GM04503 (cell line): ENCODE measurements around the gene VRK1.
"Not testable (repeated sequence)": the region's sequence is repeated elsewhere in the genome, so short reads cannot be mapped to it uniquely, and the experiment has no call there.

Experiments
- DNase-seq: peaks from one replicate; pipeline ENCODE4 v3.0.0-alpha.2; 2012; ENCODE audit warnings: low read depth

Gene VRK1, protein sequence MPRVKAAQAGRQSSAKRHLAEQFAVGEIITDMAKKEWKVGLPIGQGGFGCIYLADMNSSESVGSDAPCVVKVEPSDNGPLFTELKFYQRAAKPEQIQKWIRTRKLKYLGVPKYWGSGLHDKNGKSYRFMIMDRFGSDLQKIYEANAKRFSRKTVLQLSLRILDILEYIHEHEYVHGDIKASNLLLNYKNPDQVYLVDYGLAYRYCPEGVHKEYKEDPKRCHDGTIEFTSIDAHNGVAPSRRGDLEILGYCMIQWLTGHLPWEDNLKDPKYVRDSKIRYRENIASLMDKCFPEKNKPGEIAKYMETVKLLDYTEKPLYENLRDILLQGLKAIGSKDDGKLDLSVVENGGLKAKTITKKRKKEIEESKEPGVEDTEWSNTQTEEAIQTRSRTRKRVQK

DNA sequence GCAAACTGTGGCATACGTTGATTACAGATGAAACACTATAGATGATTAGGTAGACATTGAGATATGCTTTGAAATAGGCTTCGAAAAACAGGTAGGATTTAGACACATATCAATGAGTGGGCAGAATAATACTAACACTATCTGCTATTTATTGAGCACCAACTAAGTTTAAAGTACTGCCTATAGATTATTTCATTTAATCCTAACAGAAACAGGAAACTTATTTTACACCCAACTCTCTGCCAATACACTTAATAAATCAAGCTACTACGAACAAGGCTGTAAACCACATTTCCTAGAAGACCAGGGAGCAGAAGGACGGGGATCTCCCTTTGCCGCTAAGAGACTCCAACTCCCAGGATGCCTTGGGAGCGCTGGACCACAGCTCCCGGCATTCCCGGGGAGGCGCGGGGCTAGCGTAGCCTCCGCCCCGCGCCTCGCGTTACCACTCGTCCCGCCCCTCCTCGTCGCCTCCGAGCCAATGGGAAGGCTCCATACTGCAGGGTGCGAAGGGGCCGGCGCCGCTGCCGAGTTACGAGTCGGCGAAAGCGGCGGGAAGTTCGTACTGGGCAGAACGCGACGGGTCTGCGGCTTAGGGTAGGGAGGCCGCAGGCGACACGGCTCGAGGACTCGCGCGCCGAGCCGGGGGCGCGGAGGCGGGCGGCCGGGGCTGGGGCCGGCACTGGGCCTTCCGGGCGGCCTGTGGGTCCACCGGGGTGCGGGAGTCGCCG, at the start of gene VRK1:
VRK1 (plus strand) TSS at position 532 of the 731 bp plus-strand sequence. CDS start 36,090 bp downstream, outside the sequence.
- peak; percentile 69 for DNase-seq

DNA sequence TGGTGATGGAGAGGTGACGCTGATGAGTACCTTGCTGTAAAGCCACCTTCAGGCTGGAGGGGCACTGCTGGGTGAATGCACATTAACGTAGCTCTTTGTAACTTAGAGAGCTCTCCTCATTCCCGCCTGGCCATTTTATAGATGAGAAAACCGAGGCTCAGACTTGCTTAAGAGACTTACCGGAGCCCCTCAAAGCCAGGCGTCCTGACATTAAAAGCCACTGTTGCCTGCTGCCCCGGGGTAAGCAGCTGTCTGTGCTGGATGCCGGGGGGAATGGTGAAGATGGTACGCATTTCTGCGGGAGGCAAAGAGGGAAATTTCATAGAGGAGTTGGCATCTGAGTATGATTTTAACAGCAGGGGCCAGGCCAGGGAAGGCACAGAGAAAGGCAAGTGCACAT, 49.6 kb upstream of the VRK1 start:
- DNase-seq, result no peak

DNA sequence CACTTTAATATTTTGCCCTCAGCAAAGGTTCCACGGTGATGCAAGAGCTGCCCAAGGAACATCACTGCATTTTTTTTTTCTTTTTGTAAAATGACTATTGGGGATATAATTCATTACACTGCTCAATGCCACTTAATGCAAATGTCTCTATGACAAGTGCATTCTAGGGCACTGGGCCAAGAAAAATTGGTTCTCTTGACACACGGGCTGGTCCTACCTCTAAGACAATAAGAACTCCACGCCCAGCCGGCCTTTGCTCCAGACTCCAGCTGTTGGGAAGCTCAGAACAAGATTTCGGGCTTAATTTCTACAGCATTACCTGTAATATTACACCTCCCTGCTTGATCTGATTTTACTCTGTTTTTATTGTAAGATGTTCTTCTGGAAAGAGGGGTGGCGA, 48.8 kb upstream of the VRK1 start:
- no peak for DNase-seq

DNA sequence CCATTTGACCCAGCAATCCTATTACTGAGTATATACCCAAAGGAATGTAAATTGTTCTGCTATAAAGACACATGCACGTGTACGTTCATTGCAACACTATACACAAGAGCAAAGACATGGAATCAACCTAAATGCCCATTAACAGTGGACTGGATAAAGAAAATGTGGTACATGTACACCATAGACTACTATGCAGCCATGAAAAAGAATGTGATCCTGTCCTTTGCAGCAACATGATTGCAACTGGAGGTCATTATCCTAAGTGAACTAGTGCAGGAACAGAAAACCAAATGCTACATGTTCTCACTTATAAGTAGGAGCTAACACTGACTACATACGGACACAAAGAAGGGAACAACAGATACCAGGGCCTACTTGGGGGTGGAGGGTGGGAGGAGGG, 45.7 kb upstream of the VRK1 start:
- DNase-seq, result no peak

DNA sequence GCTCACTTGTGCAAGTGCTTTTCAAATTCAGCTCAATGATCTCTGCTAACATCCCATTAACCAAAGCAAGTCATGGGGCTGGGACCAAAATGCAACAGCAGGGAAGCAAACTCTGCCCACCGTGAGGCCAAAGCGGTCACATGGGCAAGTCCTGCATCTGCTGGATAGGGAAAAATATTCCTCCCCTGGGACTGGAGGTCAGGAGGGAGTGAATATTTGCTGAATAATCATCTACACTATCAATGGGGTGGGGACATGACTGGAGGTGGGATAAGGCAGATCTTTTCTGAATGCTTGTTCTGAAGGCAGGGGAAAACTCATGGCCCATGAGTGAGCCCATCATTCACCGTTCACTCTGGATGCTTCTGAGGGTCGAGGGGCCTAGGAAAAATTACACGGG, 45.1 kb upstream of the VRK1 start:
- no peak for DNase-seq

DNA sequence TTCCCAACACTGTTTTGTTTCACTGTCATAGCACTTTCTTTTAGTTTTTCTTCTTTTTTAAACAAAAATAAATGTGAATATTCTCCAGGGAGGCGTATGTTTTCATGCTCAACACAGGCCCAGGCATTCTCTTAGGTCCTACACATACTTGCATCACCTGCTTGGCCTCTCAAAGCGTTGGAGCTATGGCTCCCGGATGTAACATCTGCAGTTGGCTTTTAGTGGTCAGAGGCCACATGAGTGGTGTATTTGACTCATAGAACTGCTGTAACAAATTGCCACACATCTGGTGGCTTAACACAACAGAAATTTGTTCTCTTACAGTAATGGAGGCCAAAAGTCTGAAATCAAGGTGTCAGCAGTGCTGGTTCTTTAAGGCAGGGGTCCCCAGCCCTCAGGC, 44.6 kb upstream of the VRK1 start:
- no peak for DNase-seq

DNA sequence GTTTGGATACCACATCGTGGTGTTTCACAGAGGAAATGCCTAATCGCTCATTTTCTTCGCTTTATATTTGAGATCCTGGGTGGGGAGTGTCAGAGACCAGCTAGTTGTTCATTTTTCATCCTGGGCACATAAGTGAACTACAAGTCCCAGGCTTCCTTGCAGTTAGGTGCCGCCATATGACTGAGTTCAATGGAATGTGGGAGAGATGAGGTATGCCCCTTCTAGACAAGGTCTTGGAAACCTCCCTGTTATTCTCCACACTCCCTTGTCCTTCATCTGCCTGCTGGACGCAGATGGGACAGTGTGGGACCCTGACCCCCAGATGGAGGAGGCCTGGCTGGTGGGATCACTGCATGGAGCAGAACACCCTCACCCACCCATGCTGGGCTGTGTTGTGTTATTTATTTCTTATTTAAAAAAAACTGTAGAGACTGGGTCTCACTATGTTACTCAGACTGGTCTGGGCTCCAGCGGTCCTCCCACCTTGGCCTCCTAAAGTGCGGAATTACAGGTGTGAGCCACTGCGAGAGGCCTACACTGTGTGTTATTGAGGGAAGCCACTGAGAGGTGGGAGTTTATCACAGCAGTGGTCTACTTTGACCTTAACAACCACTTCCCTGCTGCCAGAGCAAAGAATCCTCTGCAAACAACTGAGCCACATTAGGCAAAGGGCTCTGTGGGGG, 42.9 kb upstream of the VRK1 start:
- no peak for DNase-seq

DNA sequence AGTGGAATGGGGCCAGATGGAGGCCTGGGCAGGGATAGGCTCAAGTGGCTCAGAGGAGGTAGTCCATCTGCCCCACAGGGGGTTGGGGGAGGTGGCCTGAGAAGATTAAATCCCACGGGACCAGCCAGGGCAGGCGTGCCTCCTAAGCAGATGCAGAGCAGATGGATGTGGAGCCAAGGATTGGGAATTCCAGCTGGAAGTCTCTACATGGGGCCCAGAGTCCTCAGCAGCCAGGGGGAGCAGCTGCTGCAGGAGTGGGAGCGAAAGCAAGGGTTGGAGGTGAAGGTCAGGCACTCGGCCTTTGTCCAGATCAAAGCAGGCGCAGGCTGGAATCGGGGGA, 42.4 kb upstream of the VRK1 start:
- no peak for DNase-seq

DNA sequence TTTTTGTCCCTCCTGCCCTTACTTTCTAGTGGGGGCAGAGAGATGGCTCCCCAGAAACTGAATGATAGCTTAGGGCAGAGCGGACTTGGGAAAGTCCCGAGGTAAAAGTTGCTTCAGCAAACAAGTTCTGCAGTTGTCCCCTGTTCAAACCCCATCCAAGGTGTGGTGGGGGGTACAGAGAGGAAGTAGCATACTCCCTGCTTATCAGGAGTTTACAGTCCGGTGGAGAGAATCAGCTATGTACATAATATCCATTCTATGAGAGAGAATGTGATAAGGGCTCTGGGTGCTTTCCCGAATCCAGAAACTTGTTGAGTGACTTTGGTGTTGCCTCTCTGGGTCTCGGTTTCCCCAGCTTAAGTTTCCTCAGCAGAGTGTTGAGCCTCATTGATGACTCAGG, 40.4 kb upstream of the VRK1 start:
- DNase-seq, result no peak

DNA sequence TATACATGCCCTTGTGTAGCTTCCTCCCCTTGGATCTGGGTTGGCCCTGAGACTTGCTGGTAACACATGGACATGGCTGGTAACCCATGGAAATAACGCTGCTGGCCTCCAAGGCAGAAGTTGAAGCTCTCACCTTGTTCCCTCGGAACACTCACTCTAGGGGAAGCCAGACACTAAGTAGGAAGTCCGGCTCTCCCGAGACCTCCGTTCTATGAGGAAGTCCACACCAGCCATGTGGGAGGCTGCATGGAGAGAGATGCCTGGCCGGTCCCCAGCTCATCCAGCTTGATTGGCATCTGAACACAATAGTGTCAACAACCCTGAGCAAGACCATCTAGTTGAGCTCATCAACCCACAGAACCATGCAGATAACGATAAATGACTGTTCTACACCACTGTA, 39.7 kb upstream of the VRK1 start:
- DNase-seq, result no peak

DNA sequence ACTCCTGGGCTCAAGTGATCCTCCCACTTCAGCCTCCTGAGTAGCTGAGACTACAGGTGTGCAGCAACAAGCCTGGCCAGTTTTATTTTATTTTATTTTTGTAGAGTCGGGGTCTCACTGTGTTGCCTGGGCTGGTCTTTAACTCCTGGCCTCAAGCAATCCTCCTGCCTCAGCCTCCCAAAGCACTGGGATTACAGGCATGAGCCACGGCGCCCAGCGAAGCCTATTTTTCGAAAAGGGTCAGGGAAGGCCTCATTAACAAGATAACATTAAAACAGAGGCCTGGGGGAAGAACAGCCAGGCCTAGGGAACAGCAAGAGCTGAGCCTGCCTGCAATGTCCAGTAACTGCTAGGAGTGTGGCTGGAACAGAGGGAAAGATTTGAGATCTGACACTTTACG, 36.1 kb upstream of the VRK1 start:
- DNase-seq, result no peak

DNA sequence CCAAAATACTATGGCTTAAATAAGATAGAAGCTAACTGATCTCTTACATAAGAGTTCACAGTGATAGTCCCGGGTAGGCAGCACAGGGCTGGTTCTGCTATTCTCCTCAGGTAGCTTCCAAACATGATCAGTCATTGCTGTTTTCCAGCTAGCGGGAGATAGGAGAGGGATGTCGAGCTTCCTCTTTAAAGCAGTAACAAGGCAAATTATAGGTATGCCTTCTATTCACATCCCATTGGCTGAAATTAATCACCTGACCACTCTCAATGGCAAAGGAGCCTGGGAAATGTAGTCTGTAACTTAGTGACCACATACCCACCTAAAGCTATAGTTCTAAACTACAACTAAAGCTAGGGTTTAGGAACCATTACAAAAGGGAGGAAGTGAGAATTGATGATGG, 34.5 kb upstream of the VRK1 start:
- no peak for DNase-seq

DNA sequence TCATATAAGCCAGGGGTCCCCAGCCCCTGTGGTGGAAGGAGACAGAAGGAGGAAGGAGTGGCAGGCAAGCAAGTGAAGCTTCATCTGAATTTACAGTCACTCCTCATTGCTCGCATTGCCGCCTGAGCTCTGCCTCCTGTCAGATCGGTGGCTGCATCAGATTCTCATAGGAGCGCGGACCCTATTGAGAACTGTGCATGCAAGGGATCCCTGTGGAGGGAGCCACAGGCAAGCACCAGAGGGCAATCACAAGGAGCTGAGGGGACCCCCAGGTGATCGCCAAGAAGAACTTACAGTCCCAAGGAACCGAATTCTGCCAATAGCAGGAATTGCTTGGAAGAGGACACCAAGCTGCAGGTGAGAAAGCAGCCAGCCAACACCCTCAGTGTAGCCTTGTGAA, 33.2 kb upstream of the VRK1 start:
- DNase-seq, result no peak

DNA sequence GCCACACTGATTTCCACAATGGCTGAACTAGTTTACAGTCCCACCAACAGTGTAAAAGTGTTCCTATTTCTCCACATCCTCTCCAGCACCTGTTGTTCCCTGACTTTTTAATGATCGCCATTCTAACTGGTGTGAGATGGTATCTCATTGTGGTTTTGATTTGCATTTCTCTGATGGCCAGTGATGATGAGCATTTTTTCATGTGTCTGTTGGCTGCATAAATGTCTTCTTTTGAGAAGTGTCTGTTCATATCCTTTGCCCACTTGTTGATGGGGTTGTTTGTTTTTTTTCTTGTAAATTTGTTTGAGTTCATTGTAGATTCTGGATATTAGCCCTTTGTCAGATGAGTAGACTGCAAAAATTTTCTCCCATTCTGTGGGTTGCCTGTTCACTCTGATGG, 32.0 kb upstream of the VRK1 start:
- not testable (repeated sequence) for DNase-seq

DNA sequence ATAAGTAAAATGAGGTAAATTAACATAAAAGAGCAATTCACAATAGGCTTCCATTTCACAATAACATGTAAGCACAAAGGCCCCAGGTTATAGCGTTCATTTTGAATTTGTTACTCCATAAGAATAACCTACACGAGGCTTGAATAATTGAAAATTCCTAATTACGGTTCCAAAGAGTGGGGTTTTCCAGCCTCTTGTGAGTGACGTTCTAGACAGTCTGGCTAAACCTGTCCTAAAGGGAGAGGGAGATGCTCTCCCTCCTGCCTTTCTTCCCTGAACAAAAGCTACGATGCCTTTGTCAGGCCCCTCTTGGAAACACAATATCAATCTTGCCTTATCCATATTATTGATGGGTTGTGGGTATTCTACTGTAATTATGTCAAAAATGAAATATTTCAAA, 24.3 kb upstream of the VRK1 start:
- DNase-seq, result no peak

DNA sequence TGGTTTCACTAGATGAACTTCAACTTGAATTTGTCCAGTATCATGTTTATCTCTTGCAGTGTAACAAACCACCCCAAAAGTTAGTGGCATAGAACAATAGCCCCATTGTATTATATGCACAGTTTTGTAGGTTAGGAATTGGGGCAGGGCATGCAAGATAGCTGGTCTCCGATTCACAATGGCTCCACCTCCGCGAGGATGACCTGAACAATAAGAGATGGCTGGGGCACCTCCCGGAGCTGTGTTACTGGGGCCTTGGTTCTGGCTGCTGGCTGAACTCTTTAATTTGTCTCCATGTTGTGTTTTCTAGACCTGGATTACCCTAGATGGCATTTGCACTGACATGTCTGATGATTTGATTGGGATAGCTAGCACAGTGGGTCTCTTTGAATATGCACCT, 20.4 kb upstream of the VRK1 start:
- no peak for DNase-seq

DNA sequence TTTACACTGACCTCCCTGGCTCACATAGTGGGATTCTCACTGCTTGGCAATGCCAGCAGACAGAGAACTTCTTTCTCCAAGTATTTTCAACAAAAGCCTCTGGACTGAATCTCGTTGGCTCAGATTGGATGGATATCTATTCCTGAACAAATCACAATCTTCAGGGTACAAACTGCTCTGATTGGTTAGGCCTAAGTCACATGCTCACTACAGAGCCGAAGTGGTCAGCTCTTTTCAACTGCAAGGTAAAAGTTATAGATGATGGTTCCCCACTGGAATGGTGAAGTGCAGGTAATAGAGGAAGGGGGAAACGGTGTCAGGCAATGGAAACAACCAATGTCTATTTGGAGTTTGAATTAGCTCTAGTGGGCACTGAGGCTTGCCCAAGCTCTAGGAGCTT, 16.7 kb upstream of the VRK1 start:
- no peak for DNase-seq

DNA sequence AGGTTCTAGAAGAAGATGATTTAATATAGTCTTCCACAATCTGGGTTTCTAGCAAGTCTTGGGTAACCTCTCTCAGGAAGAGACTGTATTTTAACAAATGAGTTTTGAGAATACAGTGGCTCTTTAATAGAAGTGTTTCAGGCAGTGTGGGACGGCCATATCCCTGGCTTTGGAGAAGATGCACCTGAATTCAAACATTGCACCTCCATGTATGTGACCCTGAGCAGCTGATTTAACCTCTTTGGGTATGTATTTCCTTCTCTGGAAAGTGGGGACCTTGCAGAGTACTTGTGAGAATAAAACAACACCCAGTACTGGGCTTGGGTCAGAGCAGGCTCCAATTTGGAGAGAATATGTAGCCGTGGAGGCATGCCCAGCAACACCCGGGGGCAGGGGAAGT, 15.8 kb upstream of the VRK1 start:
- no peak for DNase-seq

DNA sequence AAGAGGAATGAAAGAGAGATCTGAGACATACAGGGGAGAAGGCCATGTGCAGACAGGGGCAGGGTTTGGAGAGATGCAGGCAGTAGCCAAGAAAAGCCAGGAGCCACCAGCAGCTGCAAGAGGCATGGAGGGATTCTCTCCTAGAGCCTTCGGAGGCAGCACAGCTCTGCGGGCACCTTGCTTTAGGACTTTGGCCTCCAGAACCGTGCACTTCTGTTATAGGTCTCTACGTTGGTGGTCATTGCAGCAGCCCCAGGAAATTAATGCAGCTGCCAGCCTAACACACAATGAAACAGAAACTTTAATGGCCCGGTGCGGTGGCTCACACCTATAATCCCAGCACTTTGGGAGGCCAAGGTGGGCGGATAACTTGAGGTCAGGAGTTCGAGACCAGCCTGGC, 14.7 kb upstream of the VRK1 start:
- no peak for DNase-seq

DNA sequence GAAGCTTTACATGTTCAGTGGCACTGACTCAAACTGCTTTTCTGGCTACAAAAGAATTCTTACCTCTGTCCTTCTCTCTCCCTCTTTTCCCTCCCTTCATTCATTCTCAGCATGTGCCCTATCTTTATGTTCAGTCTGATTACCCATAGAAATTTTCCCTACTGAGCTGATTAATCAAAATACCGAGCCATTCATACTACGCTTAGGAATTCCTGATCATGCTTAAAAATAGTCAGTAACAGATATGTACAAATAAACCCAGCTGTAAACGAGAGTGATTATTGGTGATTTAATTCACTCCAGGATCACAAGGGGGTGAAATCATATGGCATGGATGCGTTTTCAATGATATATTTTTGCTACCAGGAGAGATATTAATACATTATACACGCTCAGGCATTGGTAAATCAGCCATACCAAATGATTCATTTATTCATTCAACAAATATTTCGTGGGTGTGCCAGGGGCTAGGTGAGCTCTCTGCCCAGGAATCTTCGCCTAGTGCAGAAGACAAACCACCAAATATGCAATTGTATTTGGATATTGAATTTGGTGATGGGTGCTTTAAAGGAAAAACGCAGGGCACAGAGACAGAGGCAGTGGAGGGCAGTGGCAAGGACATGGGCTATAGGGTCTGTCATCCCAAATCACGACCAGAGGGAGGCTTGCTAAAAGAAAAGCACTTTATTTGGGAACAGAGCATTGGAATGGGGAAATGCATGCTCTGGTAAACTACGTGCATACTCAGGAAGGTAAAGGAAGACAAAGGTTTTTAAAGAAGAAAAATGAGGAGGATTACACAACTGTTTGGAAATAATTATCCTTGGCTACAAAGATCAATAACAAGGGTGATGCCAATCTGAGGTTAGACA, 13.9 kb upstream of the VRK1 start:
- DNase-seq, result no peak

DNA sequence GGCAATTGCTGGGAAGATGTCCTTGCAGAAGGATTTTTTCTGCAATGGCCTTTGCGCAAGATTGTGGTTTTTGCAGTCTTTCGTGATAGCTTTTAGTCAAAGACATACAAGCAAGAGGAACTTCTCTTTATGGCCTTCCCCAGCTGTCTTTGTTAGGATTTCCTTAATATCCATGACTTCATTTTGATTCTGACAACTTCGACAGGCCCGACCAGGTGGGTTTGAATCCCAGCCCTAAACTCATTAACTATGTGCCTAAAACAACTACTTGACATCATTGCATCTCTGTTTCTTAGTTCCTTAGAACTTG, 13.3 kb upstream of the VRK1 start:
- no peak for DNase-seq

DNA sequence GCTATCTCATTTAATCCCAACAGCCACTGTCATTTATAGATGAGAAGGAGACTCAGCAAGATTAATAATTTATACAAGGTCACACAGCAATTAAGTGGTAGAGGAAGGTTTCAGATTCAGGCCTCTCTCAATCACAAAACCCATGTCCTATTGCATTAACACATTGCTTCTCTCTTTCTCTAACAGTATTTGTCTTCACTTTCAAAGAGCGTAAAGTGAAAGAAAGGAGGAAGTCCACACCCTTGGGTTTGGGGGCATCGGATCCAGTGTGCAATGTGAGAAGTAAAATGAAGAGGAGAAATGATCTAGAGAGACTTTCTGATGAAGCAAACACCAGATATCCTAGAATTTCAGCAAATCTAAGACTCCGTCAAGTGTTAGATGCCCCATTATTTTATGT, 7.0 kb upstream of the VRK1 start:
- DNase-seq, result no peak

DNA sequence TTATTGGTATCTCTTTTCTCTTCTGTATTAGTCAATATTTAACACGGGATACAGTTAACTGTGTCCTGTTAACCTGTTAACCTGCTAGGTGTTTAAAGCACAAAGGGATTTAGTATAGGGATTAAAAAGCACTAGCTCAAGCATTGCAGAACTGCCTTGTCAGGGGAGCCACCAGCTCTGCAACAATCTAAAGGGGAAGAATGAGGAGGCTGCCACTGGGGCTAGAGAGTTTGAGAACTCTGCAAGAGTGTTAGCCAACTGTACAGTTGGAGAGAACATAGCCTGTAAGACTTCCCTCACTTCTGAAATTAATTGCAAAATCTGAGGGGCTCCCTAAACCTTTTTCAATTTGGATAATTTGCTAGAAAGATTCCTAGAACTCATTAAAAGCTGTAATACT, 6.5 kb upstream of the VRK1 start:
- DNase-seq, result no peak
